Epithelial cell of proximal tubule (primary cell): ENCODE data around the gene CABLES1. TPM values are rescaled to one million over a fixed set of nuclear protein-coding genes. Genes with fewer than 3 reads are reported as not detected.
"Not testable (repeated sequence)": the region's sequence is repeated elsewhere in the genome, so short reads cannot be mapped to it uniquely, and the experiment has no call there.

Experiments
- DNase-seq: peaks from one replicate; pipeline ENCODE4 v3.0.0-alpha.2; 2011; ENCODE audit warnings: low read depth
- H3K4me3 ChIP-seq: 2 replicates; pipeline ENCODE4 v1.5.1; 2011; ENCODE audit warnings: low read depth, mild to moderate bottlenecking, low read length
- total RNA-seq: library from RNA; depleted of rRNA; stranded (reverse); fragments of >200 nt; gene quantifications from 2 replicates; pipeline ENCODE4 v1.2.3, GENCODE V29; 2015
- TF ChIP-seq, protein P1 (sequence below): conservative IDR thresholded peaks from 2 replicates; pipeline ENCODE4 v1.5.1; 2012; ENCODE audit warnings: low read depth, mild to moderate bottlenecking, low read length

Gene CABLES1
- total RNA-seq, 1 donor from 2014 or later, result 6.1 TPM

DNA sequence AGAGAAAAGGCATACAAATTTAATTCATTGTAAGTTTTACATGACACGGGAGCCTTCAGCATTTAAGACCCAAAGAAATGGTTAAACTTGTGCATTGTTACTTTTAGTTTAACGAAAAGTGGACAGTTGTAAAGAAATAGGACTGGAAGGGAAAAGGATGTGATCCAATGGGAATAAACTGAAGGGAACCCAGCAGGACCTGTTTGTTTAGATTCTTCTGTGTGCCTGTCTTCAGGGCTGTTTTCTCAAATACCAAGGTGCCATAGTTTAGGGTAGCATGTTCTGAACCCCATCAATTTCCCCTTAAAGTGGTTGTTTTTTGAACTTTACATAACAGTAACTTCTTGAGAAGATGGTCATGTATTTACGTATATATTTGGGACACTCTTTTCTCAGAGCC is 30.3 kb upstream of the CABLES1 start:
- no peak overlapping the region for H3K4me3 ChIP-seq
- DNase-seq, result no peak
- TF ChIP-seq, protein P1, sequence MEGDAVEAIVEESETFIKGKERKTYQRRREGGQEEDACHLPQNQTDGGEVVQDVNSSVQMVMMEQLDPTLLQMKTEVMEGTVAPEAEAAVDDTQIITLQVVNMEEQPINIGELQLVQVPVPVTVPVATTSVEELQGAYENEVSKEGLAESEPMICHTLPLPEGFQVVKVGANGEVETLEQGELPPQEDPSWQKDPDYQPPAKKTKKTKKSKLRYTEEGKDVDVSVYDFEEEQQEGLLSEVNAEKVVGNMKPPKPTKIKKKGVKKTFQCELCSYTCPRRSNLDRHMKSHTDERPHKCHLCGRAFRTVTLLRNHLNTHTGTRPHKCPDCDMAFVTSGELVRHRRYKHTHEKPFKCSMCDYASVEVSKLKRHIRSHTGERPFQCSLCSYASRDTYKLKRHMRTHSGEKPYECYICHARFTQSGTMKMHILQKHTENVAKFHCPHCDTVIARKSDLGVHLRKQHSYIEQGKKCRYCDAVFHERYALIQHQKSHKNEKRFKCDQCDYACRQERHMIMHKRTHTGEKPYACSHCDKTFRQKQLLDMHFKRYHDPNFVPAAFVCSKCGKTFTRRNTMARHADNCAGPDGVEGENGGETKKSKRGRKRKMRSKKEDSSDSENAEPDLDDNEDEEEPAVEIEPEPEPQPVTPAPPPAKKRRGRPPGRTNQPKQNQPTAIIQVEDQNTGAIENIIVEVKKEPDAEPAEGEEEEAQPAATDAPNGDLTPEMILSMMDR, result no peak

DNA sequence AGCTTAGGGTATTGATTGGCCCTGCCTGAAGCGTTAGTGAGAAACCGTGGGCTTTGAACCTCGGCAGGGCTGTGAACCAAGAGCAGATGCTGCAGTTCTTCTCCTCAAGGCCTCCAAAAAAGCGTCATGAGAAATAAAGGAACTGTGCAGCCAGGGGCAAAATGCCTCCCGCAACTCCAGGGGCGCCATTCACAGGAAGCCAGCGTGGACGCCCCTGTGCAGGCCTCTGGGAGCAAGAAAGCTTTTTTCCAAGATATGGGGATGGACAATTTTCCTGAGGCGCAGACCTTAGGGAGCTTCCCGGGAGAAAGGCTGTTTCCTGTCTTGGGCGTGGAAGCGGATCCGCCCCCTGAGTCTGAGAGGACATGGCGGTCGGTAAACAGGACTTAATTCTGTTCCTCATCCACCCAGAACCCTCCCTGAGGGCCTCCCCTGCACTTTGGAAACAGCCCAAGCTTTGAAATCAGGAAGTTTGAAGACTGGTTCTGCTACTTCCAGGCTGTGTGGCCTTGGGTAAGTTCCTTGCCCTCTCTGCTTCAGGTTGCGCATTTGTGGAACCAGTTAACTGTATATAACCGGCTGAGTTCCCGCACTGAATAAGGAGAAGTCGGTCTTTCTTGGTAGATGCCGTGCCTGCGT is 29.6 kb upstream of the CABLES1 start:
- H3K4me3 ChIP-seq, result no peak overlapping the region
- TF ChIP-seq, protein P1, result no peak
- no peak for DNase-seq

DNA sequence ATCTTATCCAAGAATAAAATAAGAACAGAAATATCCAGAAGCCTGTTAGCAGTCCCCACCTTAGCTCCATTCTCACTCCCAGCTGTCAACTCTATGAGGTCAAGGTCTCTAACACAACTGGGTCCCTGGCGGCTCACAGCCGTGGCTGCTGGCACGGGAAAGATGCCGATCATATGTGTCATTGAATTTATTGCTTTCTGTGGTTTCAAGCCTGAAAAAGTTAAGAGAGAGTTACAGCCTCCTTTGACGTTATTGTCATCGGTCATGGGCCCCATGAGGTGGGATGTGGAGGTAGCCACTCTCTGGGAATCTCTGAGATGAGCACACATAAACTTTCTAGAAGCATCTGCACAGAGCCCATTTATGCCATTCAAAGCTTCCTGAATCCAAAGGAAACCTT is 28.7 kb upstream of the CABLES1 start:
- DNase-seq, result peak; percentile 95
- H3K4me3 ChIP-seq, result no peak overlapping the region
- TF ChIP-seq, protein P1, result peak; percentile 14

DNA sequence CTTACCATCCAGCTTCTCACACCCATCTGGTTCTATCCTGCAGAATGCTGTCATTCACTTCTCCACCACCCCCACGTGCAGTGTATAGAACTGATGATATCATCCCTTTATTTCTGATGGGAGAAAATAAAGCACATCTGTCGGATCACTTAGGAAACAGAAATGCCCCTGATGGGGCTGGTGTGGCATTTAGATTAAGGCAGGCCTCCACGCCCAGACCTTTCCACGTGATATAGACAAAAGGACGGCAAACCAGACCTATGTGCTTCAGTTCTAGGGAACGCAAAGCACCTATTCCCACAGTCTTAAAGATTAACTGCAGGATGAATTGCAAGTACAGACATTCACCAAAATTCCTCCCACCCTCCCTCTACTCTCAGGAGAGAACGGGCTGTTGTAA is 27.6 kb upstream of the CABLES1 start:
- no peak overlapping the region for H3K4me3 ChIP-seq
- no peak for DNase-seq
- TF ChIP-seq, protein P1, result no peak

DNA sequence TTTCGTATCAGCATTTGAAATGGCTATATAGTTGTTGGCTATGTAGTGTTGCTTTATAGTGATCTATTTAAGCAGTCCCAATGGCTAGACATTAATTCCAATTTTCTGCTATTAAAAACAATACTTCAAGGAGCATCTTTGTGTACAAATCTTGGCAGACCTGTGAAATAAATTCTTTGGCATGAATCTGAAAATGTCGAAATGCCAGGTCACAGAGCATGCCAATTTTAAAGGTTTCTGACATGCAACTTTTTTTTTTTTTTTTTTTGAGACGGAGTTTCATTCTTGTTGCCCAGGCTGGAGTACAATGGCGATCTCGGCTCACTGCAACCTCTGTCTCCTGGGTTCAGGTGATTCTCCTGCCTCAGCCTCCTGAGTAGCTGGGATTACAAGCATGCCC is 26.8 kb upstream of the CABLES1 start:
- DNase-seq, result no peak
- TF ChIP-seq, protein P1, result no peak
- no peak overlapping the region for H3K4me3 ChIP-seq

DNA sequence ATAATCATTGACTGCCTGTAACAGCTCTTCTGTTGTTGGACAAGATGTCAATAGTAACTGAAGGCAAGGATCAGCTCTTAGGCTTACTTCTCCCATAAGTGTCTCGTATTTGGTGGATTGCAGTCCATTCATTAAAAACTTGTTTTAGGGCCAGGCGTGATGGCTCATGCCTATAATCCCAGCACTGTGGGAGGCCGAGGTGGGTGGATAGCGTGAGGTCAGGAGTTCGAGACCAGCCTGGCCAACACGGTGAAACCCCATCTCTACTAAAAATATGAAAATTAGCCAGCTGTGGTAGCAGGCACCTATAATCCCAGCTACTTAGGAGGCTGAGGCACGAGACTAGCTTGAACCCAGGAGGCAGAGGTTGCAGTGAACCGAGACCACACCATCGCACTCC is 26.1 kb upstream of the CABLES1 start:
- not testable (repeated sequence) for DNase-seq

DNA sequence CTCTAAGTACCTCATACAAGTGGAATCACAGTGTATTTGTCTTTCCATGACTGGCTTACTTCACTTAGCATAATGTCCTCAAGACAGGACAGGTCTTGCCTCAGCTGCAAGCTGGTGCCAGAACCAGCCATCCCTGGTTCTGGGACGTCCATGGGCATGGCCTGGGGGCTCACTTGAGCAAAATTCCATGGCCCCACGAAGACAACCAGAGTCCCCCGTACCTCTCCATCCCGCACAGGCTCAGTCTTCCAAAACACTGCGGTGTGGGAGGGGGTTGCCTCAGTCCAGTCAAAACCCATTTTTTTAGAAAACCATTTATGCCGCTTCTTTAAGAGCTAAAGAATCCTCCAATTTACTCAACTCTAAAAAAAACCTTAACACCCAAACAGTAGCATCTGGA is 21.7 kb upstream of the CABLES1 start:
- no peak overlapping the region for H3K4me3 ChIP-seq
- DNase-seq, result no peak
- TF ChIP-seq, protein P1, result no peak

More for the DNA sequence above, 26.1 kb upstream of the CABLES1 start:
- not testable (repeated sequence) for H3K4me3 ChIP-seq
